ENCODE results near the gene SLC35F3. TPM values are rescaled to one million over a fixed set of nuclear protein-coding genes. Genes with fewer than 3 reads are reported as not detected.

SLC35F3 gene
- total RNA-seq, 2 donors from 2014 or later, result 0.13 TPM; not detected in 1

GRCh38 chr1:234090212-234091064 is 186.0 kb downstream of the SLC35F3 start:
- TF ChIP-seq CTCF (IDR thresholded peaks at IDR 0.05), result no peak
- no peak for DNase-seq
- no peak overlapping the region for H3K27ac ChIP-seq

GRCh38 chr1:234091065-234091401 is 186.6 kb downstream of the SLC35F3 start:
- TF ChIP-seq CTCF (IDR thresholded peaks at IDR 0.05), result no peak
- Histone ChIP-seq H3K27ac (no peak overlapping the region), H3K36me3 (no peaks in the 10 kb centered on the region), H3K4me3 (no peak overlapping the region), H3K9ac (ENCODE audit: low read depth in 2 of 2, low read length in 2 of 2) (no peak overlapping the region), H3K27me3 (no peaks in the 10 kb centered on the region), H3K4me1 (no peaks in the 10 kb centered on the region), H3K9me3 (no peaks in the 10 kb centered on the region)
- DNase-seq, result no peak
- intact Hi-C loops (cut with DNase I), result no loop called here

More at GRCh38 chr1:234090212-234091064, 186.0 kb downstream of the SLC35F3 start:
- H3K4me1 ChIP-seq, result no peaks in the 10 kb centered on the region
- H3K9ac ChIP-seq (ENCODE audit: low read depth in 2 of 2, low read length in 2 of 2), result no peak overlapping the region
- intact Hi-C loops (cut with DNase I), result no loop called here
- H3K9me3 ChIP-seq, result no peaks in the 10 kb centered on the region
- H3K4me3 ChIP-seq, result no peak overlapping the region
- no peaks in the 10 kb centered on the region for H3K36me3 ChIP-seq
- no peaks in the 10 kb centered on the region for H3K27me3 ChIP-seq

GRCh38 chr1:234091876-234092275 is 187.4 kb downstream of the SLC35F3 start:
- Histone ChIP-seq H3K4me3 (no peak overlapping the region), H3K27me3 (no peaks in the 10 kb centered on the region), H3K4me1 (no peaks in the 10 kb centered on the region), H3K36me3 (no peaks in the 10 kb centered on the region), H3K9ac (ENCODE audit: low read depth in 2 of 2, low read length in 2 of 2) (no peak overlapping the region), H3K9me3 (no peaks in the 10 kb centered on the region), H3K27ac (no peak overlapping the region)
- intact Hi-C loops (cut with DNase I), result no loop called here
- no peak for TF ChIP-seq CTCF (IDR thresholded peaks at IDR 0.05)
- DNase-seq, result no peak

- Histone ChIP-seq H3K4me3 (no peak overlapping the region), H3K9me3 (no peaks in the 10 kb centered on the region), H3K36me3 (no peaks in the 10 kb centered on the region), H3K27me3 (no peaks in the 10 kb centered on the region), H3K27ac (no peak overlapping the region), H3K4me1 (no peaks in the 10 kb centered on the region), H3K9ac (ENCODE audit: low read depth in 2 of 2, low read length in 2 of 2) (no peak overlapping the region)
- intact Hi-C loops (cut with DNase I), result no loop called here
- TF ChIP-seq CTCF (IDR thresholded peaks at IDR 0.05), result no peak
- DNase-seq, result no peak
These were observed 188.6 kb downstream of the SLC35F3 start for GRCh38 chr1:234093107-234093506.

- H3K9ac ChIP-seq (ENCODE audit: low read depth in 2 of 2, low read length in 2 of 2), result no peak overlapping the region
- intact Hi-C loops (cut with DNase I), result no loop called here
- no peaks in the 10 kb centered on the region for H3K27me3 ChIP-seq
- no peak for DNase-seq
- no peaks in the 10 kb centered on the region for H3K36me3 ChIP-seq
- no peak overlapping the region for H3K4me3 ChIP-seq
- H3K4me1 ChIP-seq, result no peaks in the 10 kb centered on the region
- no peak for TF ChIP-seq CTCF (IDR thresholded peaks at IDR 0.05)
- H3K9me3 ChIP-seq, result no peaks in the 10 kb centered on the region
- no peak overlapping the region for H3K27ac ChIP-seq
These were observed 189.3 kb downstream of the SLC35F3 start for GRCh38 chr1:234093741-234094140.

Data from colonic mucosa (tissue), 4 donors.